ENCODE results near the gene LYSMD3. TPM values are rescaled to one million over a fixed set of nuclear protein-coding genes. Genes with fewer than 3 reads are reported as not detected.
A peak's percentile ranks its signal among the peaks of the same experiment; 100 is the strongest.

LYSMD3 gene
- total RNA-seq, 1 donor from 2014 or later: 12.6 TPM

- no peak for ATAC-seq
- DNase-seq (ENCODE audit: low spot score): no peak
These were observed 18.7 kb upstream of the LYSMD3 start for GRCh38 chr5:90548069-90548593.

GRCh38 chr5:90547072-90547536, 17.7 kb upstream of the LYSMD3 start:
- no peak for DNase-seq (ENCODE audit: low spot score)
- ATAC-seq: no peak

GRCh38 chr5:90546216-90546837, 16.9 kb upstream of the LYSMD3 start:
- DNase-seq (ENCODE audit: low spot score) (no peak), ATAC-seq (no peak)

- DNase-seq (ENCODE audit: low spot score) (no peak), ATAC-seq (no peak)
These were observed 16.1 kb upstream of the LYSMD3 start for GRCh38 chr5:90545511-90545910.

GRCh38 chr5:90542827-90543519, 13.6 kb upstream of the LYSMD3 start:
- ATAC-seq: no peak

GRCh38 chr5:90534922-90535321, 5.5 kb upstream of the LYSMD3 start:
- ATAC-seq: no peak
- no peak for DNase-seq (ENCODE audit: low spot score)

More at GRCh38 chr5:90542827-90543519, 13.6 kb upstream of the LYSMD3 start:
- DNase-seq (ENCODE audit: low spot score): no peak

GRCh38 chr5:90533794-90534193, 4.4 kb upstream of the LYSMD3 start:
- ATAC-seq (no peak), DNase-seq (ENCODE audit: low spot score) (no peak)

- ATAC-seq (no peak), DNase-seq (ENCODE audit: low spot score) (no peak)
These were observed 1.5 kb upstream of the LYSMD3 start for GRCh38 chr5:90530736-90531487.

GRCh38 chr5:90529939-90530677, 724 bp upstream of the LYSMD3 start:
- DNase-seq (ENCODE audit: low spot score) (peak; percentile 73), ATAC-seq (peak; percentile 78)

GRCh38 chr5:90528601-90529193, 687 bp downstream of the LYSMD3 start:
- peak; percentile 1 for ATAC-seq
- DNase-seq (ENCODE audit: low spot score): no peak

- no peak for ATAC-seq
- DNase-seq (ENCODE audit: low spot score): no peak
These were observed 10.3 kb downstream of the LYSMD3 start for GRCh38 chr5:90519081-90519480.

GRCh38 chr5:90518661-90519060, 10.7 kb downstream of the LYSMD3 start:
- ATAC-seq (no peak), DNase-seq (ENCODE audit: low spot score) (no peak)

GRCh38 chr5:90514520-90514919, 14.9 kb downstream of the LYSMD3 start:
- DNase-seq (ENCODE audit: low spot score): no peak
- no peak for ATAC-seq

- no peak for ATAC-seq
- no peak for DNase-seq (ENCODE audit: low spot score)
These were observed 18.9 kb downstream of the LYSMD3 start for GRCh38 chr5:90510438-90510837.

GRCh38 chr5:90506221-90506620, 23.2 kb downstream of the LYSMD3 start:
- DNase-seq (ENCODE audit: low spot score) (no peak), ATAC-seq (no peak)

- DNase-seq (ENCODE audit: low spot score): no peak
- no peak for ATAC-seq
These were observed 24.6 kb downstream of the LYSMD3 start for GRCh38 chr5:90504743-90505142.

- ATAC-seq: no peak
These were observed 25.8 kb downstream of the LYSMD3 start for GRCh38 chr5:90503596-90503995.

GRCh38 chr5:90495146-90495545, 34.2 kb downstream of the LYSMD3 start:
- DNase-seq (ENCODE audit: low spot score) (no peak), ATAC-seq (no peak)

More at GRCh38 chr5:90503596-90503995, 25.8 kb downstream of the LYSMD3 start:
- DNase-seq (ENCODE audit: low spot score): no peak

GRCh38 chr5:90494043-90494442, 35.3 kb downstream of the LYSMD3 start:
- ATAC-seq (no peak), DNase-seq (ENCODE audit: low spot score) (no peak)

GRCh38 chr5:90488791-90489190, 40.6 kb downstream of the LYSMD3 start:
- DNase-seq (ENCODE audit: low spot score) (no peak), ATAC-seq (no peak)

Measured in left lobe of liver (tissue), 2 donors.